Measurements from ENCODE around the gene CTSC. TPM values are rescaled to one million over a fixed set of nuclear protein-coding genes. Genes with fewer than 3 reads are reported as not detected.

CTSC gene
- polyA plus RNA-seq, 1 donor from 2014 or later = 5.2 TPM

- TF ChIP-seq CTCF (IDR thresholded peaks at IDR 0.05; ENCODE audit: poor library complexity, severe bottlenecking) (no peak), TAF1 (IDR thresholded peaks at IDR 0.05; ENCODE audit: low read depth) (no peak), POLR2AphosphoS5 (IDR thresholded peaks at IDR 0.05) (no peak), EZH2 (IDR thresholded peaks at IDR 0.05; ENCODE audit: borderline replicate concordance, insufficient read depth, low read length, poor library complexity, severe bottlenecking) (no peak)
These were observed 56.2 kb downstream of the CTSC start (continued) for GRCh38 chr11:88281317-88281712.

- Histone ChIP-seq H3K27ac (ENCODE audit: low read length) (no peak overlapping the region), H3K4me2 (ENCODE audit: low read length) (no peak overlapping the region), H3K79me2 (replicated peaks; ENCODE audit: insufficient read depth, low read length) (no peaks in the 10 kb centered on the region), H3K9me3 (ENCODE audit: low read length) (no peaks in the 10 kb centered on the region), H2AFZ (ENCODE audit: low read depth, low read length) (no peak overlapping the region), H3F3A (ENCODE audit: insufficient read depth, low read length, poor library complexity, severe bottlenecking) (no peaks in the 10 kb centered on the region), H3K36me3 (ENCODE audit: insufficient read depth, low read length) (no peaks in the 10 kb centered on the region), H3K27me3 (ENCODE audit: insufficient read depth, low read depth, low read length) (no peaks in the 10 kb centered on the region), H4K20me1 (ENCODE audit: insufficient read depth) (no peaks in the 10 kb centered on the region), H3K9ac (ENCODE audit: low read length) (no peak overlapping the region), H3K9me2 (ENCODE audit: insufficient read depth, low read length) (no peaks in the 10 kb centered on the region), H3K4me3 (ENCODE audit: low read length) (no peak overlapping the region)
- TF ChIP-seq POLR2AphosphoS5 (IDR thresholded peaks at IDR 0.05) (no peak), EZH2 (IDR thresholded peaks at IDR 0.05; ENCODE audit: borderline replicate concordance, insufficient read depth, low read length, poor library complexity, severe bottlenecking) (no peak), CTCF (IDR thresholded peaks at IDR 0.05; ENCODE audit: poor library complexity, severe bottlenecking) (no peak), EP300 (conservative IDR thresholded peaks at IDR 0.05; ENCODE audit: poor library complexity, severe bottlenecking) (no peak), SMC3 (conservative IDR thresholded peaks at IDR 0.05; ENCODE audit: poor library complexity) (no peak), RAD21 (conservative IDR thresholded peaks at IDR 0.05) (no peak), MXI1 (conservative IDR thresholded peaks at IDR 0.05; ENCODE audit: poor library complexity, severe bottlenecking) (no peak), TAF1 (IDR thresholded peaks at IDR 0.05; ENCODE audit: low read depth) (no peak)
- TF ChIP-seq, protein P1, sequence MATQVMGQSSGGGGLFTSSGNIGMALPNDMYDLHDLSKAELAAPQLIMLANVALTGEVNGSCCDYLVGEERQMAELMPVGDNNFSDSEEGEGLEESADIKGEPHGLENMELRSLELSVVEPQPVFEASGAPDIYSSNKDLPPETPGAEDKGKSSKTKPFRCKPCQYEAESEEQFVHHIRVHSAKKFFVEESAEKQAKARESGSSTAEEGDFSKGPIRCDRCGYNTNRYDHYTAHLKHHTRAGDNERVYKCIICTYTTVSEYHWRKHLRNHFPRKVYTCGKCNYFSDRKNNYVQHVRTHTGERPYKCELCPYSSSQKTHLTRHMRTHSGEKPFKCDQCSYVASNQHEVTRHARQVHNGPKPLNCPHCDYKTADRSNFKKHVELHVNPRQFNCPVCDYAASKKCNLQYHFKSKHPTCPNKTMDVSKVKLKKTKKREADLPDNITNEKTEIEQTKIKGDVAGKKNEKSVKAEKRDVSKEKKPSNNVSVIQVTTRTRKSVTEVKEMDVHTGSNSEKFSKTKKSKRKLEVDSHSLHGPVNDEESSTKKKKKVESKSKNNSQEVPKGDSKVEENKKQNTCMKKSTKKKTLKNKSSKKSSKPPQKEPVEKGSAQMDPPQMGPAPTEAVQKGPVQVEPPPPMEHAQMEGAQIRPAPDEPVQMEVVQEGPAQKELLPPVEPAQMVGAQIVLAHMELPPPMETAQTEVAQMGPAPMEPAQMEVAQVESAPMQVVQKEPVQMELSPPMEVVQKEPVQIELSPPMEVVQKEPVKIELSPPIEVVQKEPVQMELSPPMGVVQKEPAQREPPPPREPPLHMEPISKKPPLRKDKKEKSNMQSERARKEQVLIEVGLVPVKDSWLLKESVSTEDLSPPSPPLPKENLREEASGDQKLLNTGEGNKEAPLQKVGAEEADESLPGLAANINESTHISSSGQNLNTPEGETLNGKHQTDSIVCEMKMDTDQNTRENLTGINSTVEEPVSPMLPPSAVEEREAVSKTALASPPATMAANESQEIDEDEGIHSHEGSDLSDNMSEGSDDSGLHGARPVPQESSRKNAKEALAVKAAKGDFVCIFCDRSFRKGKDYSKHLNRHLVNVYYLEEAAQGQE (IDR thresholded peaks at IDR 0.05; ENCODE audit: borderline replicate concordance) = no peak
These were observed 56.7 kb downstream of the CTSC start for GRCh38 chr11:88280673-88281316.
